ENCODE results near the gene HDGF.

The HDGF gene

GRCh38 chr1:156744786-156745419, 6.6 kb downstream of the HDGF start:
- no peak for DNase-seq

GRCh38 chr1:156744344-156744743, 7.1 kb downstream of the HDGF start:
- DNase-seq: no peak

GRCh38 chr1:156743367-156744302, 7.8 kb downstream of the HDGF start:
- DNase-seq: no peak

- no peak for DNase-seq
Observed at GRCh38 chr1:156742801-156743200, 8.7 kb downstream of the HDGF start.

- DNase-seq: no peak
Observed at GRCh38 chr1:156742017-156742416, 9.5 kb downstream of the HDGF start.

- DNase-seq: no peak
Observed at GRCh38 chr1:156741481-156741983, 9.9 kb downstream of the HDGF start.

GRCh38 chr1:156740741-156741480, 10.6 kb downstream of the HDGF start, which contains the start of gene MRPL24:
MRPL24 (minus strand) TSS chr1:156741088; CDS start chr1:156738704, 2,384 bp downstream.
- DNase-seq: peak; percentile 100

GRCh38 chr1:156740237-156740740, 11.2 kb downstream of the HDGF start:
- no peak for DNase-seq

- DNase-seq: no peak
Observed at GRCh38 chr1:156738916-156739315, 12.6 kb downstream of the HDGF start.

GRCh38 chr1:156738407-156738806, 13.1 kb downstream of the HDGF start:
- no peak for DNase-seq

- no peak for DNase-seq
Observed at GRCh38 chr1:156733989-156734584, 17.4 kb downstream of the HDGF start.

- peak; percentile 91 for DNase-seq
Observed at GRCh38 chr1:156728599-156729462, 22.6 kb downstream of the HDGF start, which contains the start of gene ISG20L2. ISG20L2 (minus strand) TSS chr1:156728766; CDS start chr1:156727652, 1,114 bp downstream.

GRCh38 chr1:156727926-156728598, 23.4 kb downstream of the HDGF start, which contains the start of gene METTL25B:
METTL25B (plus strand) TSS chr1:156728469; CDS start chr1:156729105, 636 bp downstream.
- peak; percentile 71 for DNase-seq

- DNase-seq: no peak
Observed at GRCh38 chr1:156727492-156727891, 24.0 kb downstream of the HDGF start.

- no peak for DNase-seq
Observed at GRCh38 chr1:156726549-156727226, 24.8 kb downstream of the HDGF start.

GRCh38 chr1:156725683-156726280, 25.7 kb downstream of the HDGF start:
- peak; percentile 59 for DNase-seq

- no peak for DNase-seq
Observed at GRCh38 chr1:156721535-156721934, 29.9 kb downstream of the HDGF start.

- no peak for DNase-seq
Observed at GRCh38 chr1:156721131-156721530, 30.3 kb downstream of the HDGF start.

- DNase-seq: no peak
Observed at GRCh38 chr1:156717351-156717750, 34.1 kb downstream of the HDGF start.

- DNase-seq: no peak
Observed at GRCh38 chr1:156714830-156715229, 36.6 kb downstream of the HDGF start.

Data from DMS79 (cell line).